ENCODE measurements around the gene CCNO. TPM values are rescaled to one million over a fixed set of nuclear protein-coding genes. Genes with fewer than 3 reads are reported as not detected.

The CCNO gene
- total RNA-seq, 1 donor from 2014 or later = 0.70 TPM

- no peak for DNase-seq (ENCODE audit: extremely low read depth, low read depth, low spot score)
Observed at GRCh38 chr5:55223812-55224240, 9.6 kb downstream of the CCNO start.

- DNase-seq (ENCODE audit: extremely low read depth, low read depth, low spot score) = no peak
Observed at GRCh38 chr5:55222985-55223811, 10.2 kb downstream of the CCNO start.

GRCh38 chr5:55222092-55222984, 11.1 kb downstream of the CCNO start:
- no peak for DNase-seq (ENCODE audit: extremely low read depth, low read depth, low spot score)

DNA sequence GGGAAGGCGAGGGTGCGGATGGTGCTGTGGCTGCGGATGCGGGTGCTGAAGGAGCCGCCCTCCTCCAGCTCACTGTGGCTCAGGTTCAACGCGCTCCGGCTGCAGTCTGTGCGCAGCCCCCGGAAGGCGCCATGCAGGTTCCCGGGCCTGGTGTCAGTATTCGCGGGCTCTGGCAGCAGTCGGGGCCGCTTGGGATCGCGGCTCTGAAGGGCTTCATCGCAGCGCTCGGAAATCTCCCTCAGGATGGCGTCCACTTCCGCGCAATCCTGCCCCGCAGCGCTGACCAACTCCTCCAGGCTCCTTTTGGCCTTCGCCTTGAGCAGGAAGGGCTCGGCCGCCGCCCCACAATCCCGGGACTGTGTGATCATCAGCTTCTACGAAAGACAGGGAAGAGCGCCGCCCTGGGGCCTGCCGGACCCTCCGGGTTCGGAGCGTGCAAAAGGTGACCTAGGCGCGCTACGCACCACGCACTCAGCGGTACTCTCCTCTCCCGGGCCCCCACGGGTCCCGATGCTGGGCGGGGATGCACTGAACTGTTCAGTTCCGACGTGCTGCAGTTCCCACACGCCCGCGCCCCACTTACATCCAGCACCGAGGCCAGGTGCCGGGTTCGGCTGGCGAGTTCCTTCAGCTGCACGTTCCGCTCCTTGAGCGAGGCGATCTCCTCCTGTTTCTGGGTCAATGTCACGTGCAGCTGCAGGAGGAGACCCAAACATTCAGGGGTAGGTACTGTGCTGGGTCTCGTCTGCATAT, 12.8 kb downstream of the CCNO start:
- no peak for DNase-seq (ENCODE audit: extremely low read depth, low read depth, low spot score)

DNA sequence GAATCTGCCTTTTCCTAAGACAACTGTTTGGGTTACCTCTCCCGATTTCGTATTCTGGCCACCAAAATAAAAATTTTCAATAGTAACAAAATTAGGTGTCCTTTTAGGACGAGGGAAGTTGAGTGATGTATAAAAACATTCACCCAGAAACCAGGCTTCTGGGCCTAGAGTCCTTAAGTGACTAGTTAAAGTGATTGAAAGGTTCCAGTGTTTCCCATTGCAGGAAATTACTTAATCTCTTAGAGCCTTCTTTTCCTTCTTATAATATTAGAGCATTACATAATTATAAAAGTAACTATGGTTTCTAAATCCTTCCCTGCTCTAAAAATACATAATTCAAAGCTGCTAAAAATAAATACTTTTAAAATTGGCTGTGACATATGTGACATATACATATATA, 13.6 kb downstream of the CCNO start:
- DNase-seq (ENCODE audit: extremely low read depth, low read depth, low spot score) = no peak

DNA sequence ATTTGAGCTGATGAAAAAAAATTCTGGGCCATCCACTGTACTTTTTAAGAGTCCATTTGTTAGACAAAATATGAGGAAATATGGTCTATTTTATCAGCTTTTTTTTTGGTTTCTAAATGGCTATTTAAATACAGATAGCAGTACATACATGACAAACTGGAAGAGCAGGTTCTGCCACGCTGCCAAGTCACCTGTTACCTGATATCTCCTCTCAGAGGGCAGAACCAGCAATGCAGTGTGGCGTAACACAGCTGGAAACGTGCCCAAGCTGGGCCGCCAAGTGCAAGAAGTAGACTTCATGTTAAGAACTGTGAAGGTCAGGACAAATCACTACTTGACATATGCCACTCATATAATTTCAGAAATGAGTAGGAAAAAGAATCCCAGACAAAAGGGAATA, 14.4 kb downstream of the CCNO start:
- no peak for DNase-seq (ENCODE audit: extremely low read depth, low read depth, low spot score)

- DNase-seq (ENCODE audit: extremely low read depth, low read depth, low spot score) = no peak
Observed at GRCh38 chr5:55211184-55211874, 22.1 kb downstream of the CCNO start.

DNA sequence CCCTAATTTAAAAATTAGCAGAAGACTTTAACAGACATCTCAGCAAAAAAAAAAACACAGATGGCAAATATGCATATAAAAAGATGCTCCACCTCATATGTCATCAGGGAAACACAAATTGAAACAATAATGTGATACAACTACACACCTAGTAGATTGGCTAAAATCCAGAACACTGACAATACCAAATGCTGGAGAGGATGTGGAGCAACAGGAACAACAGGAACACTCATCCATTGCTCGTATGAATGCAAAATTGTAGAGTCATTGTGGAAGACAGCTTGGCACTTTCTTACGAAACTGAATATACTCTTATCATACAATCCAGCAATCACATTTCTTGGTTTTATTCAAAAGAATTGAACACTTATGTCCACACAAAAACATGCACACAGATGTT, 28.4 kb downstream of the CCNO start:
- DNase-seq (ENCODE audit: extremely low read depth, low read depth, low spot score) = no peak

DNA sequence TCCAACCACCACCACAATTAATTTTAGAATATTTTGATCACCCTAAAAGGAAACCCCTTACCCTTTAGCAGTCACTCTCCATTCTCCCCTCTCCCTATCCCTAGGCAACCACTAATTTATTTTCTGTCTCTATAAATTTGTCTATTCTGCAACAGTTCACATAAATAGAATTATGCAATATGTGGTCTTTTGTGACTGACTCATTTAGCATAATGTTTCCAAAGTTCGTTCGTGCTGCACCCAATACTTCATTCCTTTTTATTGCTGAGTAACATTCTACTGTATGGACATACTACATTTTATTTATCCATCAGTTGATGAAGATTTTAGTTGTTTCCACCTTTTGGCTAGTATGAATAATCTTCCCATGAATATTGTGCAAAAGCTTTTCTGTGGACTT, 42.2 kb downstream of the CCNO start:
- DNase-seq (ENCODE audit: extremely low read depth, low read depth, low spot score) = no peak

- no peak for DNase-seq (ENCODE audit: extremely low read depth, low read depth, low spot score)
Observed at GRCh38 chr5:55188656-55189540, 44.5 kb downstream of the CCNO start.

- no peak for DNase-seq (ENCODE audit: extremely low read depth, low read depth, low spot score)
Observed at GRCh38 chr5:55187370-55187769, 46.0 kb downstream of the CCNO start.

Other genes starting within 250 kb of the CCNO start
- 188 and 285 TPM in 2 replicates for gene ESM1, start 248.0 kb downstream of the CCNO start, total RNA-seq
- not detected in 2 replicates for gene GZMK, start 209.4 kb downstream of the CCNO start, total RNA-seq
- not detected in 2 replicates for gene GZMA, start 131.0 kb downstream of the CCNO start, total RNA-seq
- 70.8 and 89.8 TPM in 2 replicates for gene GPX8, start 73.4 kb downstream of the CCNO start, total RNA-seq
- 0.23 TPM in 1 of 2 replicates, not detected in the other for gene CDC20B, start 60.4 kb downstream of the CCNO start, total RNA-seq
- not detected in 2 replicates for gene MCIDAS, start 6.3 kb downstream of the CCNO start, total RNA-seq
- gene DHX29, start 74.1 kb upstream of the CCNO start, total RNA-seq = 18.9 and 23.2 TPM in 2 replicates
- gene MTREX, start 74.4 kb upstream of the CCNO start, total RNA-seq = 32.1 and 49.4 TPM in 2 replicates